ENCODE data around the gene CYBB.

GRCh38 chrX:37824491-37825214 is 44.8 kb downstream of the CYBB start:
- TF ChIP-seq POLR2AphosphoS5 (IDR thresholded peaks at IDR 0.05; ENCODE audit: low read depth) (no peak), CTCF (IDR thresholded peaks at IDR 0.05; ENCODE audit: insufficient read depth, low read length) (no peak)
